ENCODE data around the gene NKX2-8. TPM values are rescaled to one million over a fixed set of nuclear protein-coding genes. Genes with fewer than 3 reads are reported as not detected.

Gene NKX2-8
- total RNA-seq, 4 donors from 2014 or later = not detected

DNA sequence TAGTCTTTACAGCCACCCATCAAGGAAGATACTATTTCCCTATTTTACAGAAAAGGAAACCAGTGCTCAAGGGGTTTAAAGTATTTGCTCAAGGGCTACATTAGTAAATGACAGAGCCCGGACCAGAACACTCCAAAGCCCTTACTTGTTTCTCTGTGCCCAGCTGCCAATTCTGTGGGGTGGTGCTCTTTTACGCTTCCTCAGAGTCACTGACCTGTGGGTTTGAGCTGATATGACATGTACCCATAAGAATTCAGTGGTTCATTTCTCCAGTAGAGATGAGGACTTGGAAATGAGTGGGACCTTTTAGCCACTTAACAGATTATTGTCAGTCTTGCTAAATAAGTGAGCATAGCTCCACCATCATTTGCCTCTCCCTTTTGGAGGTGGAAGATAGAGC, 37.4 kb upstream of the NKX2-8 start:
- no peaks in the 10 kb centered on the region for H3K36me3 ChIP-seq
- H3K9me3 ChIP-seq = no peaks in the 10 kb centered on the region
- DNase-seq (ENCODE audit: low spot score in 2 of 2) = no peak
- 80 to 85% methylated on average over 2 of the region's 2 CpGs for WGBS, 2 donors
- peaks cover 0 to 13% (median 0%) of the 10 kb centered on the region in 4 donors for H3K4me1 ChIP-seq
- H3K27me3 ChIP-seq = no peaks in the 10 kb centered on the region
- no peak overlapping the region for H3K27ac ChIP-seq
- TF ChIP-seq EP300 (IDR thresholded peaks at IDR 0.05) = no peak
- H3K4me3 ChIP-seq = no peak overlapping the region

DNA sequence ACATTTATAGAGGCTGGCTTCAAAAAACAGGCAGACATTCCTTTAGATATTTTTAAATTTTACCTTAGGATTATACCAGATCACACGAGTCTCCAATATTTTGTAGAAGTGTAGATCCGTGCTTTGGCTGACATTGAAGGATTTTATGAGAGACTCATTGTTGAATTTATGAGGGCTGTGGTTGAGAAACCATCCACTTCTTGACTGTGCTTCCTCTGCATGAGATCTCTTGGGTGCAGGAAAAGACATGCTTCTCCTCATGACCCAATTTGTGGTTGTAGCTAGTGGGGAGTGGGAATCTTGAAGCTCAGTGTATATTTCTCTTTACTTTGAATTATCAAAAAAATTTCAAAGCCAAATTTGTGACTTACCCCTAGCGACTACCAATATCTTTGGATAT, 36.7 kb upstream of the NKX2-8 start:
- H3K9me3 ChIP-seq = no peaks in the 10 kb centered on the region
- H3K36me3 ChIP-seq = no peaks in the 10 kb centered on the region
- H3K4me1 ChIP-seq = peaks cover 0 to 13% (median 0%) of the 10 kb centered on the region in 4 donors
- no peak overlapping the region for H3K4me3 ChIP-seq
- H3K27me3 ChIP-seq = no peaks in the 10 kb centered on the region
- no peak for DNase-seq (ENCODE audit: low spot score in 2 of 2)
- H3K27ac ChIP-seq = no peak overlapping the region
- no peak for TF ChIP-seq POLR2A (IDR thresholded peaks at IDR 0.05)
- TF ChIP-seq, protein P1, sequence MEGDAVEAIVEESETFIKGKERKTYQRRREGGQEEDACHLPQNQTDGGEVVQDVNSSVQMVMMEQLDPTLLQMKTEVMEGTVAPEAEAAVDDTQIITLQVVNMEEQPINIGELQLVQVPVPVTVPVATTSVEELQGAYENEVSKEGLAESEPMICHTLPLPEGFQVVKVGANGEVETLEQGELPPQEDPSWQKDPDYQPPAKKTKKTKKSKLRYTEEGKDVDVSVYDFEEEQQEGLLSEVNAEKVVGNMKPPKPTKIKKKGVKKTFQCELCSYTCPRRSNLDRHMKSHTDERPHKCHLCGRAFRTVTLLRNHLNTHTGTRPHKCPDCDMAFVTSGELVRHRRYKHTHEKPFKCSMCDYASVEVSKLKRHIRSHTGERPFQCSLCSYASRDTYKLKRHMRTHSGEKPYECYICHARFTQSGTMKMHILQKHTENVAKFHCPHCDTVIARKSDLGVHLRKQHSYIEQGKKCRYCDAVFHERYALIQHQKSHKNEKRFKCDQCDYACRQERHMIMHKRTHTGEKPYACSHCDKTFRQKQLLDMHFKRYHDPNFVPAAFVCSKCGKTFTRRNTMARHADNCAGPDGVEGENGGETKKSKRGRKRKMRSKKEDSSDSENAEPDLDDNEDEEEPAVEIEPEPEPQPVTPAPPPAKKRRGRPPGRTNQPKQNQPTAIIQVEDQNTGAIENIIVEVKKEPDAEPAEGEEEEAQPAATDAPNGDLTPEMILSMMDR (IDR thresholded peaks at IDR 0.05) = no peak
- TF ChIP-seq EP300 (IDR thresholded peaks at IDR 0.05) = no peak
- 66 to 78% methylated on average over 3 of the region's 3 CpGs for WGBS, 2 donors

DNA sequence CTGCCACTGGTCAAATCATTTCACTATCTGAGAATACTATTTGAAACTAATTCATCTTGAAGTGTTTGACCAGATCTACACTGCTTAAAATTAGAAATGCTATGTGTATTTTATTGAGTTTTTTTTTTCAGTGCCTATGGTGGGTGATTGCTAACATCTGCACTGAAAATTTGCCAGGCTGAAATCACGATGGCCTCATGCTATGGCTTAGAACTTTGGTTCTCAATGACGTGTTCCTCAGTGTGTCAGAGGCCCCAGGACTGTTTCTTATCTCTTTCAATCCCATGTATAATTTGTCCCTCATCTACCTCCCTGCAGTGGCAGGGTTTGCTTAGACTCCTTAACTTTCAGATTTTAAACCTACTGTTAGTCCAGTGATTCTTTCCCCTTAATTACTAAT, 36.2 kb upstream of the NKX2-8 start:
- no peaks in the 10 kb centered on the region for H3K9me3 ChIP-seq
- peaks cover 0 to 13% (median 0%) of the 10 kb centered on the region in 4 donors for H3K4me1 ChIP-seq
- H3K27me3 ChIP-seq = no peaks in the 10 kb centered on the region
- no peak overlapping the region for H3K27ac ChIP-seq
- no peaks in the 10 kb centered on the region for H3K36me3 ChIP-seq
- no peak overlapping the region for H3K4me3 ChIP-seq
- no peak for DNase-seq (ENCODE audit: low spot score in 2 of 2)
- whole genome bisulfite sequencing, 2 donors = 42 to 60% methylated on average over 2 of the region's 2 CpGs
- TF ChIP-seq EP300 (IDR thresholded peaks at IDR 0.05) (no peak), POLR2A (IDR thresholded peaks at IDR 0.05) (no peak)
- TF ChIP-seq, protein P1 (IDR thresholded peaks at IDR 0.05) = no peak

DNA sequence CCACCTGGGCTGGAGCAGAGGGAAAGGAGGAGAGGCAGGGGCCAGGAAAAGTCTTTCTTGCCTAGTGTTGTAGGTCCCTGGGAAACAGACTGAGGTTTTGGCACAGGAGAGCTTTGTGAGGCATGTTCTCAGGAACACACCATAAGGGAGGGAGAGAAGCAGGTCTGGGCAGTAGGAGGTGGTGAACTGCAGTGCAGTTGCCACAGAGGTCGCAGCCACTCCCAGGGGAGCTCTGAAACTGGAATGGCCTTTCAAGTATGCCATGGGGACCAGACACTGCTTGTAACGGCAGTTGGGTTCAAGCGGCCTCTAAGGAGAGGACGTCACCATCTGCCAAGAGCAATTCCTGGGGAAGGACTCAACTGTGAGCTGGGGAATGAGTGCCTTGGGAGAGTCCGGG, 35.4 kb upstream of the NKX2-8 start:
- no peaks in the 10 kb centered on the region for H3K36me3 ChIP-seq
- 58 to 68% methylated on average over 5 of the region's 5 CpGs for WGBS, 2 donors
- no peak overlapping the region for H3K27ac ChIP-seq
- H3K9me3 ChIP-seq = no peaks in the 10 kb centered on the region
- H3K4me1 ChIP-seq = peaks cover 0 to 13% (median 0%) of the 10 kb centered on the region in 4 donors
- TF ChIP-seq POLR2A (IDR thresholded peaks at IDR 0.05) = no peak
- TF ChIP-seq, protein P1 (IDR thresholded peaks at IDR 0.05) = no peak
- no peak for TF ChIP-seq EP300 (IDR thresholded peaks at IDR 0.05)
- DNase-seq (ENCODE audit: low spot score in 2 of 2) = no peak
- H3K4me3 ChIP-seq = no peak overlapping the region
- H3K27me3 ChIP-seq = no peaks in the 10 kb centered on the region

DNA sequence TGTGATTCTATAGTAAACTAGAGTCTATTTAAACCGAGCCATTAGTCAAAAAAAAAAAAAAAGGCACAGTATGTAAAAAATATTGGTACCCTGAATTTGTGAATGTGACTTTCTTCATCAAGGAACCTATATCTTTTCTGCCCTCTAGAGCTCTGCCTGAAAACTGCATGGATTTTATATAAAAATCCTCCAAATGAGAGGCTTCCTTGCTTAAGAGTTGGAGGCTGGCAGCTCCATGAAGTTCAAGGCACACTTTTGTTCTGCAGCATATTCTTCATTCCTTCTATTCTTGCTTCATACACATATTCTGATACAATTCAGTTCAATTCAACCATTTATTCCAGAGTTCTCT, 23.1 kb upstream of the NKX2-8 start:
- H3K9me3 ChIP-seq = peaks cover 0 to 1% (median 0%) of the 10 kb centered on the region in 4 donors
- H3K27ac ChIP-seq = no peak overlapping the region
- WGBS, 2 donors = 37 to 44% methylated on average over 1 of the region's 1 CpG
- H3K4me1 ChIP-seq = no peaks in the 10 kb centered on the region
- no peaks in the 10 kb centered on the region for H3K36me3 ChIP-seq
- H3K4me3 ChIP-seq = no peak overlapping the region
- DNase-seq (ENCODE audit: low spot score in 2 of 2) = no peak
- TF ChIP-seq, protein P1 (IDR thresholded peaks at IDR 0.05) = no peak
- no peak for TF ChIP-seq POLR2A (IDR thresholded peaks at IDR 0.05)
- TF ChIP-seq EP300 (IDR thresholded peaks at IDR 0.05) = no peak
- H3K27me3 ChIP-seq = no peaks in the 10 kb centered on the region
